WERI-Rb-1 (cell line): ENCODE results near the gene DGKI.

Experiments used
- DNase-seq: peaks from one replicate; pipeline ENCODE4 v3.0.0-alpha.2; 2020
- H3K27ac ChIP-seq: fragments of 250-450 bp; sonication (Bioruptor Pico); 2 replicates; pipeline ENCODE4 v1.5.1; 2020; ENCODE audit warnings: mild to moderate bottlenecking, moderate library complexity
- H3K27me3 ChIP-seq: fragments of 250-450 bp; sonication (Bioruptor Pico); 2 replicates; pipeline ENCODE4 v1.5.1; 2021; ENCODE audit warnings: mild to moderate bottlenecking, low read depth, moderate library complexity; ENCODE audit not compliant: insufficient read depth, severe bottlenecking
- H3K36me3 ChIP-seq: fragments of 250-450 bp; sonication (Bioruptor Pico); 2 replicates; pipeline ENCODE4 v1.5.1; 2020; ENCODE audit warnings: mild to moderate bottlenecking, moderate library complexity
- H3K4me3 ChIP-seq: 2 replicates; pipeline ENCODE4 v1.5.1; 2011; ENCODE audit warnings: low read depth, mild to moderate bottlenecking, control low read depth, low read length
- H3K9me3 ChIP-seq: fragments of 250-450 bp; sonication (Bioruptor Pico); 2 replicates; pipeline ENCODE4 v1.5.1; 2021; ENCODE audit warnings: mild to moderate bottlenecking, moderate library complexity; ENCODE audit not compliant: severe bottlenecking
- TF ChIP-seq, protein P1 (sequence below): IDR thresholded peaks from 2 replicates; pipeline ENCODE4 v1.5.1; 2011; ENCODE audit warnings: low read depth, mild to moderate bottlenecking, control low read depth, inconsistent platforms, low read length

DGKI gene

GRCh38 chr7:137393570-137393969 lies 453.2 kb downstream of the DGKI start:
- DNase-seq: no peak
- Histone ChIP-seq H3K4me3 (no peak overlapping the region), H3K27me3 (no peaks in the 10 kb centered on the region), H3K27ac (no peak overlapping the region), H3K36me3 (no peaks in the 10 kb centered on the region), H3K9me3 (no peaks in the 10 kb centered on the region)
- TF ChIP-seq, protein P1, sequence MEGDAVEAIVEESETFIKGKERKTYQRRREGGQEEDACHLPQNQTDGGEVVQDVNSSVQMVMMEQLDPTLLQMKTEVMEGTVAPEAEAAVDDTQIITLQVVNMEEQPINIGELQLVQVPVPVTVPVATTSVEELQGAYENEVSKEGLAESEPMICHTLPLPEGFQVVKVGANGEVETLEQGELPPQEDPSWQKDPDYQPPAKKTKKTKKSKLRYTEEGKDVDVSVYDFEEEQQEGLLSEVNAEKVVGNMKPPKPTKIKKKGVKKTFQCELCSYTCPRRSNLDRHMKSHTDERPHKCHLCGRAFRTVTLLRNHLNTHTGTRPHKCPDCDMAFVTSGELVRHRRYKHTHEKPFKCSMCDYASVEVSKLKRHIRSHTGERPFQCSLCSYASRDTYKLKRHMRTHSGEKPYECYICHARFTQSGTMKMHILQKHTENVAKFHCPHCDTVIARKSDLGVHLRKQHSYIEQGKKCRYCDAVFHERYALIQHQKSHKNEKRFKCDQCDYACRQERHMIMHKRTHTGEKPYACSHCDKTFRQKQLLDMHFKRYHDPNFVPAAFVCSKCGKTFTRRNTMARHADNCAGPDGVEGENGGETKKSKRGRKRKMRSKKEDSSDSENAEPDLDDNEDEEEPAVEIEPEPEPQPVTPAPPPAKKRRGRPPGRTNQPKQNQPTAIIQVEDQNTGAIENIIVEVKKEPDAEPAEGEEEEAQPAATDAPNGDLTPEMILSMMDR: no peak

- no peaks in the 10 kb centered on the region for H3K27me3 ChIP-seq
- no peak for DNase-seq
- H3K27ac ChIP-seq: no peak overlapping the region
- no peaks in the 10 kb centered on the region for H3K36me3 ChIP-seq
- no peak overlapping the region for H3K4me3 ChIP-seq
- TF ChIP-seq, protein P1: no peak
- no peaks in the 10 kb centered on the region for H3K9me3 ChIP-seq
These were observed 456.7 kb downstream of the DGKI start for GRCh38 chr7:137390076-137390475.

GRCh38 chr7:137388916-137389315 lies 457.9 kb downstream of the DGKI start:
- no peaks in the 10 kb centered on the region for H3K9me3 ChIP-seq
- DNase-seq: no peak
- no peak overlapping the region for H3K4me3 ChIP-seq
- H3K27me3 ChIP-seq: no peaks in the 10 kb centered on the region
- TF ChIP-seq, protein P1: no peak
- H3K36me3 ChIP-seq: no peaks in the 10 kb centered on the region
- H3K27ac ChIP-seq: no peak overlapping the region

GRCh38 chr7:137386966-137387365 lies 459.8 kb downstream of the DGKI start:
- DNase-seq: no peak
- H3K27me3 ChIP-seq: no peaks in the 10 kb centered on the region
- TF ChIP-seq, protein P1: no peak
- H3K36me3 ChIP-seq: no peaks in the 10 kb centered on the region
- H3K9me3 ChIP-seq: no peaks in the 10 kb centered on the region
- no peak overlapping the region for H3K27ac ChIP-seq
- no peak overlapping the region for H3K4me3 ChIP-seq

GRCh38 chr7:137381045-137381444 lies 465.7 kb downstream of the DGKI start:
- TF ChIP-seq, protein P1: no peak
- H3K27ac ChIP-seq: no peak overlapping the region
- no peaks in the 10 kb centered on the region for H3K9me3 ChIP-seq
- no peak for DNase-seq
- H3K27me3 ChIP-seq: no peaks in the 10 kb centered on the region
- no peaks in the 10 kb centered on the region for H3K36me3 ChIP-seq
- no peak overlapping the region for H3K4me3 ChIP-seq

DNA sequence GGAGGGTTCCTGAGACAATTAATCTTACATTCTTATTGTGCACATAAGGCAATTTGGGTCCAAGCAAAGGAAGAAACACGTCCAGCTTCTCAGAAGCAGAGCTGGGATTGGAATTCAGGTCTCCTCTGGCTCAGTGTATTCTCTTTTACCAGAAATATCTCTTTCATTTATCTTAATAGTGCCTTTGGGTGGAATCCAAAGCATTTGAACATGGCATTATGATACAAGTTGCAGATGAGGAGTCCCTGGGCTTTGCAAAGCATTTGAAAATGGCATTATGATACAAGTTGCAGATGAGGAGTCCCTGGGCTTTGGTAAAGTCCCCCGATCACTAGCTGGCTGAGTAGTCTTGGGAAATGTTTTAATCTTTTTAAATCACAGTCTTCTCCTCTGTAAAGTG lies 473.3 kb downstream of the DGKI start:
- no peaks in the 10 kb centered on the region for H3K9me3 ChIP-seq
- TF ChIP-seq, protein P1: no peak
- no peak overlapping the region for H3K27ac ChIP-seq
- H3K4me3 ChIP-seq: no peak overlapping the region
- H3K27me3 ChIP-seq: no peaks in the 10 kb centered on the region
- no peak for DNase-seq
- no peaks in the 10 kb centered on the region for H3K36me3 ChIP-seq
